ENCODE results near the gene ZNF205.

ZNF205 gene

DNA sequence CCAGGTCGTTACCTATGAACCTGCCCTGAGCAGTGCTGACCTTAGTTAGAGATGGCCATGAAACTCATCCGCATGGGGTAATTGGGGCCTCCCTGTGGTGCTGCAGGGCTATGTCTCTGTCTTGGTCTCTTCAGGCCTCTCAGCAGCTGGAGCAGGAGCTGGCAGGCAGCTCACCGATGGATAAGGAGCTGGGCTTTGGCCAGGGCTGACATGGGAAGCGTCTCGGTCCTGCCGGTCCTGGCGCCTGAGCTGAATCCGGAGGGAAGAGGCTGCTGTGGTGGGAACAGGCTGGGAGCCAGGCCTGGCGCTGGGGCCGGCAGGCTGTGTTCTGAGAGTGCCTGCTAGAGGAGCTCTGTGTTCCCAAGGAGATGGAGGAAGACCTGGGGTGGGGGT, 36.9 kb upstream of the ZNF205 start:
- TF ChIP-seq, protein P1, sequence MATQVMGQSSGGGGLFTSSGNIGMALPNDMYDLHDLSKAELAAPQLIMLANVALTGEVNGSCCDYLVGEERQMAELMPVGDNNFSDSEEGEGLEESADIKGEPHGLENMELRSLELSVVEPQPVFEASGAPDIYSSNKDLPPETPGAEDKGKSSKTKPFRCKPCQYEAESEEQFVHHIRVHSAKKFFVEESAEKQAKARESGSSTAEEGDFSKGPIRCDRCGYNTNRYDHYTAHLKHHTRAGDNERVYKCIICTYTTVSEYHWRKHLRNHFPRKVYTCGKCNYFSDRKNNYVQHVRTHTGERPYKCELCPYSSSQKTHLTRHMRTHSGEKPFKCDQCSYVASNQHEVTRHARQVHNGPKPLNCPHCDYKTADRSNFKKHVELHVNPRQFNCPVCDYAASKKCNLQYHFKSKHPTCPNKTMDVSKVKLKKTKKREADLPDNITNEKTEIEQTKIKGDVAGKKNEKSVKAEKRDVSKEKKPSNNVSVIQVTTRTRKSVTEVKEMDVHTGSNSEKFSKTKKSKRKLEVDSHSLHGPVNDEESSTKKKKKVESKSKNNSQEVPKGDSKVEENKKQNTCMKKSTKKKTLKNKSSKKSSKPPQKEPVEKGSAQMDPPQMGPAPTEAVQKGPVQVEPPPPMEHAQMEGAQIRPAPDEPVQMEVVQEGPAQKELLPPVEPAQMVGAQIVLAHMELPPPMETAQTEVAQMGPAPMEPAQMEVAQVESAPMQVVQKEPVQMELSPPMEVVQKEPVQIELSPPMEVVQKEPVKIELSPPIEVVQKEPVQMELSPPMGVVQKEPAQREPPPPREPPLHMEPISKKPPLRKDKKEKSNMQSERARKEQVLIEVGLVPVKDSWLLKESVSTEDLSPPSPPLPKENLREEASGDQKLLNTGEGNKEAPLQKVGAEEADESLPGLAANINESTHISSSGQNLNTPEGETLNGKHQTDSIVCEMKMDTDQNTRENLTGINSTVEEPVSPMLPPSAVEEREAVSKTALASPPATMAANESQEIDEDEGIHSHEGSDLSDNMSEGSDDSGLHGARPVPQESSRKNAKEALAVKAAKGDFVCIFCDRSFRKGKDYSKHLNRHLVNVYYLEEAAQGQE (IDR thresholded peaks at IDR 0.05; ENCODE audit: insufficient read depth in 1 of 2, low read depth in 2 of 2, low read length in 2 of 2): no peak
- TF ChIP-seq FOXP2 (optimal IDR thresholded peaks at IDR 0.05; ENCODE audit: borderline replicate concordance, extremely low read depth, extremely low read length, insufficient read depth): no peak
- no peak for TF ChIP-seq TAF1 (IDR thresholded peaks at IDR 0.05; ENCODE audit: borderline replicate concordance, insufficient read depth, low read length)
- TF ChIP-seq SIN3A (IDR thresholded peaks at IDR 0.05; ENCODE audit: borderline replicate concordance, insufficient read depth, low read length): no peak
- TF ChIP-seq POLR2AphosphoS5 (IDR thresholded peaks at IDR 0.05; ENCODE audit: low read depth, low read length): no peak

DNA sequence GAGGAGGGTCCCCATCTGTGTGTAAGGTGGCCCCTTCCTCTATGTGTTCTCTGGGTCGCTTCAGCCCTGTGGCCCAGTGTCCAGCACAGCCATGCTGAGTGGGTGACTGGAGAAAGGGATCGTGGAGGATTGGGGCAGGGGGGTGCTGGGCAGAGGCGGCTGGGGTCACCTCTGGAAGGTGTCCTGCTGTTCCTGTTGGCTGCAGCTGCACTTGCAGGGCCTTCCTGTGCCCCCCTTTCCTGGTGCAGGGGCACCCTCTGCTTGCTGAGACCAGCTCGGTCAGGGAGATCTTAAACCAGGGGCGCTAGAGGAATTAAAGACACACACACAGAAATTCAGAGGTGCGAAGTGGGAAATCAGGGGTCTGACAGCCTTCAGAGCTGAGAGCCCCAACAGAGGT, 35.8 kb upstream of the ZNF205 start:
- TF ChIP-seq TAF1 (IDR thresholded peaks at IDR 0.05; ENCODE audit: borderline replicate concordance, insufficient read depth, low read length) (no peak), SIN3A (IDR thresholded peaks at IDR 0.05; ENCODE audit: borderline replicate concordance, insufficient read depth, low read length) (no peak), FOXP2 (optimal IDR thresholded peaks at IDR 0.05; ENCODE audit: borderline replicate concordance, extremely low read depth, extremely low read length, insufficient read depth) (no peak), POLR2AphosphoS5 (IDR thresholded peaks at IDR 0.05; ENCODE audit: low read depth, low read length) (no peak)
- TF ChIP-seq, protein P1 (IDR thresholded peaks at IDR 0.05; ENCODE audit: insufficient read depth in 1 of 2, low read depth in 2 of 2, low read length in 2 of 2): no peak

DNA sequence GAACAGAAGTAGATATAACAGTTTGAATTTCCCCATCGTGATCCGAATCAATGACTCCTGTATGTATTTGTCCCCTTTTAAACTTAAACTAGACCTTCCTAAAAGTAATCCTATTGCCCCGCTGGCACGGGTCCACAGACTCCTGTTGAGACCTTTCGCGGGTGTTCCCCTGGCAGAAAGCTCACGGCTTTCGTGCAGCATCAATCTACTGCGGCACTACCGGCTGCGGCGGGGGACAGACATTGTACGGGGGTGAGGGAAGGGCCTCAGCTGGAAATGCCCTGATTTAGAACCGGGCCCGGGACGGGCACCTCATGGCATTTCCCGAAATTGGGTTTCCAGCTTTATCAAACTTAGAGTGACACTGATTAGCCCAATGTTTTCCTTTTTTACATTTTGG, 32.4 kb upstream of the ZNF205 start:
- TF ChIP-seq POLR2AphosphoS5 (IDR thresholded peaks at IDR 0.05; ENCODE audit: low read depth, low read length) (no peak), SIN3A (IDR thresholded peaks at IDR 0.05; ENCODE audit: borderline replicate concordance, insufficient read depth, low read length) (no peak)
- TF ChIP-seq, protein P1 (IDR thresholded peaks at IDR 0.05; ENCODE audit: insufficient read depth in 1 of 2, low read depth in 2 of 2, low read length in 2 of 2): no peak

DNA sequence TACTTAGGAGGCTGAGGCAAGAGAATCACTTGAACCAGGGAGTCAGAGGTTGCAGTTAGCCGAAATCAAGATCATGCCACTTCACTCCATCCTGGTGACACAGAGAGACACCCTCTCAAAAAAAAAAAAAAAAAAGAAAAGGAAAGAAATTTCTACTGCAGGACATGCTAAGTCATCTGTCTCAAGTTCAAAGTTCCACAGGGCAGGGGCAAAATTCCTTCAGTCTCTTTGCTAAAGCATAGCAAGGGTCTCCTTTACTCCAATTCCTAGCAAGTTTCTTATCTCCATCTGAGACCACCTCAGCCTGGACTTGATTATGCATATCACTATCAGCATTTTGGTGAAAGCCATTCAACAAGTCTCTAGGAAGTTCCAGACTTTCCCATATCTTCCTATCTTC, 27.9 kb upstream of the ZNF205 start:
- TF ChIP-seq, protein P1 (IDR thresholded peaks at IDR 0.05; ENCODE audit: insufficient read depth in 1 of 2, low read depth in 2 of 2, low read length in 2 of 2): no peak
- TF ChIP-seq POLR2AphosphoS5 (IDR thresholded peaks at IDR 0.05; ENCODE audit: low read depth, low read length) (no peak), TAF1 (IDR thresholded peaks at IDR 0.05; ENCODE audit: borderline replicate concordance, insufficient read depth, low read length) (no peak), FOXP2 (optimal IDR thresholded peaks at IDR 0.05; ENCODE audit: borderline replicate concordance, extremely low read depth, extremely low read length, insufficient read depth) (no peak), SIN3A (IDR thresholded peaks at IDR 0.05; ENCODE audit: borderline replicate concordance, insufficient read depth, low read length) (no peak)

DNA sequence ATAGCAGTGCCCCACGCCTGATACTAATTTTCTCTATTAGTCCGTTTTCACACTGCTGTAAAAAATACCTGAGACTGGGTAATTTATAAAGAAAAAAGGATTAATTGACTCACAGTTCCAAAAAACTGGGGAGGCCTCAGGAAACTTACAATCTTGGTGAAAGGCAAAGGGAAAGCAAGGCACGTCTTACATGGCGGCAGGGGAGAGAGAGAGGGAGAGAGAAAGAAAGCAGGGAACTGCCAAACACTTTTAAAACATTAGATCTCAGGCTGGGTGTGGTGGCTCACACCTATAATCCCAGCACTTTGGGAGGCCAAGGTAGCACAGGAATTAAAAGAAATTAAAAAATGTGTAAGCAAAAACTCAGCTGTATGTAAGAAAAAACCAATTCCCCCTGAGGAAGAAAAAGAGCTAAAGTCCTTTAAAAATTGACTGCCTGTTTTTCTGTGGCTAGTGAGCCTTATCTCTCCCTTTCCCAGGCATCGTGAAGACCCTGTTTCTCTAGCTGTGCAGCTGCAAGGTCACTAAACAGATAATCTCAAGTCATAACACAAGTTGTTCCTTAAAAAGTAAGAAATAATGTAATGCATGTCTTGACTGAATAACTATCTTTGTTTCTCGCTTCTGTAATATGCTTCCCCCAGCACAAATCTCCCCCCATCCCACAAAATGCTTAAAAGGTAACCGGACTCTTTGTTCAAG, 27.3 kb upstream of the ZNF205 start:
- TF ChIP-seq SIN3A (IDR thresholded peaks at IDR 0.05; ENCODE audit: borderline replicate concordance, insufficient read depth, low read length): no peak

All from PFSK-1 (cell line).